Measurements from ENCODE around the gene FBXW8.

FBXW8 gene

GRCh38 chr12:116916714-116917114, 6.0 kb downstream of the FBXW8 start:
- H3K27ac ChIP-seq (ENCODE audit: low read depth, low read length) = no peak overlapping the region
- H3K27me3 ChIP-seq (ENCODE audit: control insufficient read depth in 1 of 2, insufficient read depth in 2 of 2, low read length in 2 of 2) = no peaks in the 10 kb centered on the region
- no peaks in the 10 kb centered on the region for H3K4me1 ChIP-seq (ENCODE audit: insufficient read depth, low read length)
- H3K36me3 ChIP-seq (ENCODE audit: insufficient read depth, low read length) = no peaks in the 10 kb centered on the region
- H3K9ac ChIP-seq (ENCODE audit: low read length) = no peak overlapping the region
- no peak overlapping the region for H3K4me3 ChIP-seq (ENCODE audit: low read depth in 1 of 2, low read length in 2 of 2)
- no peaks in the 10 kb centered on the region for H3K9me3 ChIP-seq (ENCODE audit: low read length)

DNA sequence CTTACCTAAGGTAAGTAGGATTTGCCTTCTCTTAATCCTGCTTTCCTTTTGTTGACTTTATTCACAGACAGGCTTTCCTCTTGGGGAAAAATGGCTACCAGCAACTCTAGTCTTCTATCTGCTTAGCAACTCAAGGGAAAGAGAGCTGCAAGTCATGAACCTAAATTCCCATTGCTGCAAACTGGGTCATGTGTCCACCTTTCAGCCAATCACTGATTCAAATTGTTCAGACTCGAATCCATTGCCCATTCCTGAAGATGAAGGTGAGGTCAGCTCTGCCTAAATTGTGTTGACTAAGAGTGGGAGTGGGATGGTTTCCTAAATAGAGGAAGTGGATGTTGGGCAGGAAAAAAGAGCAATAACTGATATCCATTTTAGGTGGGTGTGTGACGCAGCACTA, 7.7 kb downstream of the FBXW8 start:
- no peak overlapping the region for H3K4me3 ChIP-seq (ENCODE audit: low read depth in 1 of 2, low read length in 2 of 2)
- no peaks in the 10 kb centered on the region for H3K27me3 ChIP-seq (ENCODE audit: control insufficient read depth in 1 of 2, insufficient read depth in 2 of 2, low read length in 2 of 2)
- H3K9me3 ChIP-seq (ENCODE audit: low read length) = no peaks in the 10 kb centered on the region
- H3K9ac ChIP-seq (ENCODE audit: low read length) = no peak overlapping the region
- no peaks in the 10 kb centered on the region for H3K36me3 ChIP-seq (ENCODE audit: insufficient read depth, low read length)
- H3K27ac ChIP-seq (ENCODE audit: low read depth, low read length) = no peak overlapping the region
- no peaks in the 10 kb centered on the region for H3K4me1 ChIP-seq (ENCODE audit: insufficient read depth, low read length)

- no peak overlapping the region for H3K27ac ChIP-seq (ENCODE audit: low read depth, low read length)
- no peak overlapping the region for H3K9ac ChIP-seq (ENCODE audit: low read length)
- no peaks in the 10 kb centered on the region for H3K9me3 ChIP-seq (ENCODE audit: low read length)
Observed at GRCh38 chr12:116919247-116919661, 8.5 kb downstream of the FBXW8 start.

DNA sequence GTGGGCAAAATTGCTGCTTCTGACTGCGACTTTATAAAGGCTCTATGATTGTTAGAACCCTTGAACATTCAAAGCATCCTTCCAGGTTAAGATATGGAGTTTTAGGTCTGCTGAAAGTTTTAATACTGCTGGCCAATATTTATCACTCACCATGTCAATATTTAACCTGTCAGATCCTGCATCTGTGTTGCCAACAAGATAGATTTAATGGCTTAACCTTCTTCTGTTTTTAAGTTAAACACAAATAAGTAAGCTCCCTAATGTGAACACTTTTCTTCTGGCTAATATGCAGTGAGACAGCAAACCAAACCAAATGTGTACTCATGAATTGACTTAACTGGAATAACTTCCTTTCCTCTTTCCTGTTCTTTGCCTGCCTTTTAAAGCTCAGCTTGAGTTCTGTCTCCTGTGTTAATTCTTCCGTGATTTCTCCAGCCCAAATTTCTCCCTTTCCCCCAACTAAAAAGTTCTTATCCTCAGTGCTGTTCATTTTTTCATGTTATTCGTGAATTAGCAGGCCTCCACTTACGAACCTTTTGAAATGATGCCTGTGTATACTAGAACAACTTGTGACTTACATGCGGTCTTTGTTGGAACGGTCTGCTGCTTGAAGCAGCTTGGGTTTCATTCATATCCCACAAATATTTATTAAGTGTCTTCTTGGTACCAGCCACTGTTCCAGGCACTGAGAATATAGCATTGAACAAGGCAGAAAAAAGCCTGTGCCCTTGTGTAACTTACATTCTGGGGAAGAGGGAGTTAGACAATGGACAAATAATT, 9.1 kb downstream of the FBXW8 start:
- no peaks in the 10 kb centered on the region for H3K36me3 ChIP-seq (ENCODE audit: insufficient read depth, low read length)
- H3K27ac ChIP-seq (ENCODE audit: low read depth, low read length) = no peak overlapping the region
- peaks cover 4% of the 10 kb centered on the region for H3K4me1 ChIP-seq (ENCODE audit: insufficient read depth, low read length)
- no peak overlapping the region for H3K4me3 ChIP-seq (ENCODE audit: low read depth in 1 of 2, low read length in 2 of 2)
- no peaks in the 10 kb centered on the region for H3K27me3 ChIP-seq (ENCODE audit: control insufficient read depth in 1 of 2, insufficient read depth in 2 of 2, low read length in 2 of 2)
- H3K9ac ChIP-seq (ENCODE audit: low read length) = no peak overlapping the region
- H3K9me3 ChIP-seq (ENCODE audit: low read length) = no peaks in the 10 kb centered on the region

More at GRCh38 chr12:116919247-116919661, 8.5 kb downstream of the FBXW8 start:
- Histone ChIP-seq H3K4me1 (ENCODE audit: insufficient read depth, low read length) (no peaks in the 10 kb centered on the region), H3K27me3 (ENCODE audit: control insufficient read depth in 1 of 2, insufficient read depth in 2 of 2, low read length in 2 of 2) (no peaks in the 10 kb centered on the region), H3K4me3 (ENCODE audit: low read depth in 1 of 2, low read length in 2 of 2) (no peak overlapping the region), H3K36me3 (ENCODE audit: insufficient read depth, low read length) (no peaks in the 10 kb centered on the region)

GRCh38 chr12:116920939-116921338, 10.2 kb downstream of the FBXW8 start:
- no peak overlapping the region for H3K9ac ChIP-seq (ENCODE audit: low read length)
- no peak overlapping the region for H3K27ac ChIP-seq (ENCODE audit: low read depth, low read length)
- H3K4me1 ChIP-seq (ENCODE audit: insufficient read depth, low read length) = peaks cover 12% of the 10 kb centered on the region
- H3K36me3 ChIP-seq (ENCODE audit: insufficient read depth, low read length) = no peaks in the 10 kb centered on the region
- no peaks in the 10 kb centered on the region for H3K27me3 ChIP-seq (ENCODE audit: control insufficient read depth in 1 of 2, insufficient read depth in 2 of 2, low read length in 2 of 2)
- H3K4me3 ChIP-seq (ENCODE audit: low read depth in 1 of 2, low read length in 2 of 2) = no peak overlapping the region
- no peaks in the 10 kb centered on the region for H3K9me3 ChIP-seq (ENCODE audit: low read length)

DNA sequence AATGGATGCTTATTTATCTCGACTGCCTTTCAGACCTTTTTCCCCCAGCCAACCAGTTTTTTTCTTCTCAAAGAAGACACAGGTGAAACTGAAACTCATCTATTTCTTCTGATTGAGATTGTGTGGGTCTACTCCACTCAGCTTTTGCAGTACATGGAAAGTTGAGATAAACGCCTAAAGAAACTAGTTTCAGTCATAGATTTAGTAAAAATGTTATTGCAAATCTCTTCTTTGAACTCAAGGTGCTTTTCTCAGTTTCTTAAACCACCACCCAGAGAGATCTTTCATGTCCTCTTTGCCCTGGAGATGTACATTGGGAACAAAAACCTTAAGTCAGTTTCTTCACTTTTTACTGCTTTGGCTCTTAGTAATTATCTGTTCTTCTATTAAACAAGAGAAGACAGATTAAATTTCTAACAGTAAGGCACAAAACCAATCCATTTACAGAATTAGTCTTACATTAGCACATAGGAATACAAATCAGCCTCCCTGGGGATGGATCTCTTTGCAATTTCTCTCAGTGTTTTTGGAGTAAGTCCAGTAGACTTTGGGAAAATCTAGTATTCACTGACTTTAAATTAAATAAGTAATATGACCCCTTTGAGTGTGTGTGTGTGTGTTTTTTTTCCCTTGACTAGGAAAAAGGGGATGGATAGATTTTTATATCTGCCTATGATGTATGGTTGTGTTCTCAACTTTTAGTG, 11.6 kb downstream of the FBXW8 start:
- Histone ChIP-seq H3K9ac (ENCODE audit: low read length) (no peak overlapping the region), H3K36me3 (ENCODE audit: insufficient read depth, low read length) (no peaks in the 10 kb centered on the region), H3K9me3 (ENCODE audit: low read length) (no peaks in the 10 kb centered on the region), H3K4me1 (ENCODE audit: insufficient read depth, low read length) (peaks cover 25% of the 10 kb centered on the region), H3K27ac (ENCODE audit: low read depth, low read length) (no peak overlapping the region), H3K4me3 (ENCODE audit: low read depth in 1 of 2, low read length in 2 of 2) (no peak overlapping the region), H3K27me3 (ENCODE audit: control insufficient read depth in 1 of 2, insufficient read depth in 2 of 2, low read length in 2 of 2) (no peaks in the 10 kb centered on the region)

DNA sequence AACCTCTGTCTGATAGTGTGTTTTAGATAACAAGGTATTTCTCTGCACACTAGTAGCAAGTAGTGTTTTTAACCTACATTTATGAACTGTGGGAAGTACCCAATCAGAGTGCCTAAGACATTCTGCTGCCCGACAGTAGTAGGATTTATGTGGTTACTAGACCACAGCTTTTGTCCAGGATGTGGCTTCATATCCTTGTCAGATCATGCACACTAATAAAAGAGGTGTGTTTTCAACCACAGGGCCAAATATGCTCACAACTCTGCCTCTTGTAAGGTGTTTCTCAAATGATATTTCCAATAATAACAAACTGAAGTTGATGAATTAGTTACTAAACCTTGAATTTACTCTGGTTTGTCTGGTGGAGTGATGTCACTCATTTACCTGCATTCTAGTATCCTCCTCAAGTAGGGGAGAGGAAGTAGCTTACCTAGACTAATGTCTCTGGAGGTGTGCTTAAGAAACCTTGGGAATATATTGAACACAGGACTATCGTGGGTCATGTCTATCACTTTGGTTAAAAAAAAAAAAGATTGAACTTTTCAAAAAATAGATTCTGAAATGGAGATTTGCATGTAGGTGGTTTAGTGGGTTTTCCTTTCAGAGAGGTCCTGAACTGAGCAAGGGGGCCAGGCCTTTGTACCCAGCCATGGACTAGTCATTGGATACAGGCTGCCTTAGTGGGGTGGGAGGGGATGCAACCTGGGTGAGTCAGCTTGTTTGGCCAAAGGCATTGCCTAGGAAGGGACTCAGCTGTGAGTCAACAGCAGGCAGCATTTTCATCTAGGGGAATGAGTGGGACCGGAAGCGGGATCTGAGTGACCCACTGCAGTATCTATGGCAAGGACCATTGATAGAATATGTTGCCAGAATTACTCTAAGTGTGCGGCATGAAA, 14.1 kb downstream of the FBXW8 start:
- Histone ChIP-seq H3K4me1 (ENCODE audit: insufficient read depth, low read length) (peaks cover 28% of the 10 kb centered on the region), H3K27me3 (ENCODE audit: control insufficient read depth in 1 of 2, insufficient read depth in 2 of 2, low read length in 2 of 2) (no peaks in the 10 kb centered on the region), H3K36me3 (ENCODE audit: insufficient read depth, low read length) (peaks cover 5% of the 10 kb centered on the region), H3K9me3 (ENCODE audit: low read length) (no peaks in the 10 kb centered on the region), H3K27ac (ENCODE audit: low read depth, low read length) (no peak overlapping the region), H3K4me3 (ENCODE audit: low read depth in 1 of 2, low read length in 2 of 2) (no peak overlapping the region), H3K9ac (ENCODE audit: low read length) (no peak overlapping the region)

DNA sequence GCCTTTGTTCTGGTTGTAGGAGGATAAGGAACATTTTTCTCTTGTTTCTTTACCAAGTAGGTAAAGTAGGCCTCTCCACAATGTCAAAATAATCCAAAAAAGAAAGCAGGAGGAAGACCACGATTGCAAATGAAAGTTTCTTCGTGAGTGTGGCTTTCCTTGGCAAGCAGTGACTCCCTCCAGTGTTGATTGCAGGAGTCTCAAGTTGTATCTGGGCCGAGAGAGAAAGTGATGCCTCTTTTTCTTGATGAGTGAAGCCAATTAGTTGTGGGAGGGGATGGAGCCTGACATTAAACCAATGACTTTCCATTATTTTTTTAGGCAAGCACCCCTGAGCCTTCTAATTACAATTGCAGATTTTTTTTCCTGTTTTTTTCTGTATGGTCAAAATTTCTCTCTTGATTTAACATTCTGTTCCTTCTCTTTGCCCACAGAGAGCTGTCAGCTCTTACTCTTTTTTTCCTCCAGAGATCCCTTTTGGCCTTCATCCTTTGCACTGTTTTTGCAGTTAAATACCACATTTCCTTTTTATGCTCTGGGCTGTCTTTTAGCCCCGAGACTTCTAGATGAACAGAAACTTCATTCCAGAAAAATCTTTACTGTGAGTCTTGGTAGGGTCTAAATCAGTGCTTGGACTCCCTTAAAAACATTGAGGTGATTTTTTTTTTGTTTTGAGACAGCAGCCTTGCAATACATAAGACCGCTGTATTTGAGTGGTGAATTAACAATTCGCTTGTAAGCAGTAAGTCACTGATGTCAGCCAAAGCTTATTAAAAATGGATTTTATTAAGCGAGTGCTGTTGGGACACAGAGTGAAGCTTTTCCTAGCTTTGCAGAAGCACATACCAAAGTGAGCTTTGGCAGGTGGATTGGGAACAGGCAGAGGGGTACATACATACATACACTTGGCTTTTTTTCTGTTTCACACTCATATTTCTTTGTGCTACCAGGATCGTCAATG, 15.8 kb downstream of the FBXW8 start:
- Histone ChIP-seq H3K27ac (ENCODE audit: low read depth, low read length) (peak overlapping the region; percentile 10), H3K4me1 (ENCODE audit: insufficient read depth, low read length) (peaks cover 28% of the 10 kb centered on the region), H3K4me3 (ENCODE audit: low read depth in 1 of 2, low read length in 2 of 2) (no peak overlapping the region), H3K9ac (ENCODE audit: low read length) (no peak overlapping the region), H3K9me3 (ENCODE audit: low read length) (no peaks in the 10 kb centered on the region), H3K36me3 (ENCODE audit: insufficient read depth, low read length) (peaks cover 5% of the 10 kb centered on the region), H3K27me3 (ENCODE audit: control insufficient read depth in 1 of 2, insufficient read depth in 2 of 2, low read length in 2 of 2) (no peaks in the 10 kb centered on the region)

GRCh38 chr12:116927244-116927940, 16.6 kb downstream of the FBXW8 start:
- peak overlapping the region; percentile 15 for H3K27ac ChIP-seq (ENCODE audit: low read depth, low read length)
- H3K9me3 ChIP-seq (ENCODE audit: low read length) = no peaks in the 10 kb centered on the region
- H3K4me1 ChIP-seq (ENCODE audit: insufficient read depth, low read length) = peaks cover 28% of the 10 kb centered on the region
- peaks cover 5% of the 10 kb centered on the region for H3K36me3 ChIP-seq (ENCODE audit: insufficient read depth, low read length)
- no peaks in the 10 kb centered on the region for H3K27me3 ChIP-seq (ENCODE audit: control insufficient read depth in 1 of 2, insufficient read depth in 2 of 2, low read length in 2 of 2)
- no peak overlapping the region for H3K4me3 ChIP-seq (ENCODE audit: low read depth in 1 of 2, low read length in 2 of 2)
- H3K9ac ChIP-seq (ENCODE audit: low read length) = no peak overlapping the region

- Histone ChIP-seq H3K36me3 (ENCODE audit: insufficient read depth, low read length) (peaks cover 5% of the 10 kb centered on the region), H3K9me3 (ENCODE audit: low read length) (no peaks in the 10 kb centered on the region), H3K27ac (ENCODE audit: low read depth, low read length) (no peak overlapping the region), H3K27me3 (ENCODE audit: control insufficient read depth in 1 of 2, insufficient read depth in 2 of 2, low read length in 2 of 2) (no peaks in the 10 kb centered on the region), H3K4me1 (ENCODE audit: insufficient read depth, low read length) (peaks cover 37% of the 10 kb centered on the region), H3K9ac (ENCODE audit: low read length) (no peak overlapping the region), H3K4me3 (ENCODE audit: low read depth in 1 of 2, low read length in 2 of 2) (no peak overlapping the region)
Observed at GRCh38 chr12:116928504-116928903, 17.8 kb downstream of the FBXW8 start.

Measured in muscle layer of colon (tissue), 2 donors.